Neural progenitor cell (in vitro differentiated cells): ENCODE data around the gene GRIFIN. TPM values are rescaled to one million over a fixed set of nuclear protein-coding genes. Genes with fewer than 3 reads are reported as not detected.

Experiments
- DNase-seq: peaks from one replicate; pipeline ENCODE4 v3.0.0-alpha.2; 2016; ENCODE audit warnings: low spot score
- H2AFZ ChIP-seq: fragments of 200-600 bp; sonication (generic); replicated peaks from 2 replicates; pipeline ENCODE4 v1.6.1; 2016; ENCODE audit warnings: antibody characterized with exemption
- H3F3A ChIP-seq: fragments of 200-600 bp; sonication (generic); 2 replicates; pipeline ENCODE4 v1.6.1; 2016; ENCODE audit warnings: antibody characterized with exemption, low read depth
- H3K27ac ChIP-seq: fragments of 200-600 bp; sonication (generic); 2 replicates; pipeline ENCODE4 v1.5.1; 2016; ENCODE audit warnings: mild to moderate bottlenecking
- H3K27me3 ChIP-seq: fragments of 200-600 bp; sonication (generic); 2 replicates; pipeline ENCODE4 v1.6.1; 2016; ENCODE audit warnings: mild to moderate bottlenecking, moderate library complexity
- H3K36me3 ChIP-seq: fragments of 200-600 bp; sonication (generic); 2 replicates; pipeline ENCODE4 v1.5.1; 2016
- H3K4me1 ChIP-seq: fragments of 200-600 bp; sonication (generic); 2 replicates; pipeline ENCODE4 v1.6.1; 2016; ENCODE audit warnings: mixed run types
- H3K4me2 ChIP-seq: fragments of 200-600 bp; sonication (generic); 2 replicates; pipeline ENCODE4 v1.6.1; 2016
- H3K4me3 ChIP-seq: fragments of 200-600 bp; sonication (generic); 2 replicates; pipeline ENCODE4 v1.5.1; 2016
- H3K79me2 ChIP-seq: fragments of 200-600 bp; sonication (generic); 2 replicates; pipeline ENCODE4 v1.6.1; 2016; ENCODE audit warnings: low read depth
- H3K9ac ChIP-seq: fragments of 200-600 bp; sonication (generic); 2 replicates; pipeline ENCODE4 v1.6.1; 2016
- H3K9me3 ChIP-seq: fragments of 200-600 bp; sonication (generic); 2 replicates; pipeline ENCODE4 v1.5.1; 2016; ENCODE audit warnings: low read depth
- H4K20me1 ChIP-seq: fragments of 200-600 bp; sonication (generic); 2 replicates; pipeline ENCODE4 v1.6.1; 2016; ENCODE audit warnings: low read depth
- H3K27ac Mint-ChIP-seq: 3 replicates; pipeline ENCODE4 v1.8.0; 2021; ENCODE audit warnings: mixed read lengths
- H3K27me3 Mint-ChIP-seq: 2 replicates; pipeline ENCODE4 v1.8.0; 2022; ENCODE audit warnings: low read depth, mild to moderate bottlenecking, inconsistent platforms, moderate library complexity, mixed read lengths; ENCODE audit not compliant: insufficient read depth
- H3K36me3 Mint-ChIP-seq: 3 replicates; pipeline ENCODE4 v1.8.0; 2021; ENCODE audit warnings: mixed read lengths
- H3K4me1 Mint-ChIP-seq: 3 replicates; pipeline ENCODE4 v1.8.0; 2021; ENCODE audit warnings: mixed read lengths
- H3K4me3 Mint-ChIP-seq: 3 replicates; pipeline ENCODE4 v1.8.0; 2021; ENCODE audit warnings: mild to moderate bottlenecking, moderate library complexity, mixed read lengths
- H3K9me3 Mint-ChIP-seq: 3 replicates; pipeline ENCODE4 v1.8.0; 2020; ENCODE audit warnings: mixed read lengths
- CTCF ChIP-seq: fragments of 200-600 bp; sonication (generic); IDR thresholded peaks from 2 replicates; pipeline ENCODE4 v1.5.1; 2017; ENCODE audit warnings: antibody characterized with exemption, mild to moderate bottlenecking
- EZH2 ChIP-seq: fragments of 200-600 bp; sonication (generic); IDR thresholded peaks from 2 replicates; pipeline ENCODE4 v1.6.1; 2017; ENCODE audit warnings: antibody characterized with exemption, mild to moderate bottlenecking, moderate library complexity
- EZH2phosphoT487 ChIP-seq: fragments of 200-600 bp; sonication (generic); IDR thresholded peaks from 2 replicates; pipeline ENCODE4 v1.6.1; 2017; ENCODE audit warnings: antibody characterized with exemption
- total RNA-seq: library from RNA; depleted of rRNA; stranded (reverse); fragments of >200 nt; gene quantifications from 2 replicates; pipeline ENCODE4 v1.2.3, GENCODE V29; 2015; ENCODE audit warnings: low replicate concordance

GRIFIN gene
- total RNA-seq, 1 donor from 2014 or later, result not detected

GRCh38 chr7:2441430-2442058 is 34.7 kb downstream of the GRIFIN start:
- Mint-ChIP-seq H3K27me3 (peaks cover 6% of the 10 kb centered on the region), H3K4me1 (peaks cover 18% of the 10 kb centered on the region), H3K27ac (no peak overlapping the region), H3K9me3 (no peaks in the 10 kb centered on the region), H3K4me3 (no peak overlapping the region), H3K36me3 (peaks cover 11% of the 10 kb centered on the region)
- no peaks in the 10 kb centered on the region for H3K4me1 ChIP-seq
- no peak overlapping the region for H3K9ac ChIP-seq
- no peaks in the 10 kb centered on the region for H4K20me1 ChIP-seq
- H3K4me2 ChIP-seq, result no peak overlapping the region
- H3K27ac ChIP-seq, result no peak overlapping the region
- no peaks in the 10 kb centered on the region for H3K36me3 ChIP-seq
- H3K79me2 ChIP-seq, result no peaks in the 10 kb centered on the region
- TF ChIP-seq EZH2phosphoT487 (no peak), EZH2 (no peak), CTCF (no peak)
- no peak overlapping the region for H3K4me3 ChIP-seq
- H3K9me3 ChIP-seq, result no peaks in the 10 kb centered on the region
- no peak overlapping the region for H2AFZ ChIP-seq
- DNase-seq, result no peak
- H3K27me3 ChIP-seq, result no peaks in the 10 kb centered on the region
- H3F3A ChIP-seq, result no peaks in the 10 kb centered on the region

DNA sequence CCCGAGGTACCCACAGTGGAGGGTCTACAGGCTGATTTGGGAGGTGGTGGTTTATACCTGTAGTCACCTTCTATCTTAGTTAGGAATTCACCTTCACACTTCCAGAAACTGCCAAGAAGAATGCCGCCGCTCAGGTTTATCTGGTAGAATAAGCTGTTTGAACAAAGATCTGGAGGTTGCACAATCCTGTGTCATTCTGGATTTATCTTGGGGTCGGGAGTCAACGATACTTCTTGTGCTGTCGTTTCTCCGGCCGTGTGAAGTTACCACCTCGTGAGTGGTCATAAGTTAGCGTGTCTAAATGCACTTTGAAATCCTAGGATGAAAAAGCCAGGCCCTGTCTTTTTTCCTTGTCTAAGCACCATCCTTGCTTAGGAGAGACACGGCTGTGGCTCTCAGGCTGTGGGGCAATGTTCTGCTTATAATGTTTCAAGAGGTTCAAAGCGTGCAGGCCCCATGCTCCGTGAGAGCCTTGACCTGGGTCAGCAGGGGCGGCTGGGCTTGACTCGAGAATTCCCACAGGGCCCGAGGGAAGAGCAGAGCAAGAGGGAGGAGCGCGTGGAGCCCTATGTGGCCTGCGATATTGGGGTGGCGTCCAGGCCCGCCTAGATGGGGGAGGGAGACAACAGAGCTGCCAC is 35.5 kb downstream of the GRIFIN start:
- H3K4me1 Mint-ChIP-seq, result peaks cover 20% of the 10 kb centered on the region
- H3K27ac ChIP-seq, result no peak overlapping the region
- H3K9me3 ChIP-seq, result no peaks in the 10 kb centered on the region
- peak overlapping the region; percentile 91 for H3K27ac Mint-ChIP-seq
- no peak overlapping the region for H3K4me3 Mint-ChIP-seq
- no peaks in the 10 kb centered on the region for H3F3A ChIP-seq
- no peak for TF ChIP-seq CTCF
- TF ChIP-seq EZH2, result no peak
- no peak for TF ChIP-seq EZH2phosphoT487
- no peak overlapping the region for H3K9ac ChIP-seq
- H3K27me3 Mint-ChIP-seq, result peaks cover 6% of the 10 kb centered on the region
- H2AFZ ChIP-seq, result no peak overlapping the region
- no peaks in the 10 kb centered on the region for H4K20me1 ChIP-seq
- no peak overlapping the region for H3K4me2 ChIP-seq
- no peaks in the 10 kb centered on the region for H3K27me3 ChIP-seq
- H3K36me3 ChIP-seq, result no peaks in the 10 kb centered on the region
- no peaks in the 10 kb centered on the region for H3K4me1 ChIP-seq
- H3K4me3 ChIP-seq, result no peak overlapping the region
- H3K79me2 ChIP-seq, result no peaks in the 10 kb centered on the region
- H3K9me3 Mint-ChIP-seq, result no peaks in the 10 kb centered on the region
- H3K36me3 Mint-ChIP-seq, result peaks cover 16% of the 10 kb centered on the region
- no peak for DNase-seq

- peak overlapping the region; percentile 90 for H3K27ac Mint-ChIP-seq
- no peak overlapping the region for H3K4me2 ChIP-seq
Observed at GRCh38 chr7:2438775-2439174, 37.4 kb downstream of the GRIFIN start.

More at GRCh38 chr7:2438775-2439174, 37.4 kb downstream of the GRIFIN start:
- no peak overlapping the region for H3K9ac ChIP-seq
- TF ChIP-seq EZH2, result no peak
- TF ChIP-seq CTCF, result no peak
- no peak for TF ChIP-seq EZH2phosphoT487
- H3K36me3 Mint-ChIP-seq, result peaks cover 26% of the 10 kb centered on the region
- H3K27ac ChIP-seq, result no peak overlapping the region
- peaks cover 20% of the 10 kb centered on the region for H3K4me1 Mint-ChIP-seq
- no peak overlapping the region for H3K4me3 Mint-ChIP-seq
- no peaks in the 10 kb centered on the region for H3K9me3 ChIP-seq
- no peaks in the 10 kb centered on the region for H3K27me3 ChIP-seq
- no peaks in the 10 kb centered on the region for H3K79me2 ChIP-seq
- H3K9me3 Mint-ChIP-seq, result no peaks in the 10 kb centered on the region
- no peaks in the 10 kb centered on the region for H3K4me1 ChIP-seq
- H3K4me3 ChIP-seq, result no peak overlapping the region
- H2AFZ ChIP-seq, result no peak overlapping the region
- DNase-seq, result no peak
- H3K36me3 ChIP-seq, result no peaks in the 10 kb centered on the region
- H3F3A ChIP-seq, result no peaks in the 10 kb centered on the region
- H3K27me3 Mint-ChIP-seq, result peaks cover 6% of the 10 kb centered on the region
- no peaks in the 10 kb centered on the region for H4K20me1 ChIP-seq
